Measurements from ENCODE around the gene GPHB5.
"Not testable (repeated sequence)": the region's sequence is repeated elsewhere in the genome, so short reads cannot be mapped to it uniquely, and the experiment has no call there.

Gene GPHB5

GRCh38 chr14:63292805-63293204 is 25.9 kb downstream of the GPHB5 start:
- DNase-seq, result no peak

GRCh38 chr14:63290741-63291430 is 27.8 kb downstream of the GPHB5 start:
- no peak for DNase-seq

- DNase-seq, result no peak
These were observed 29.9 kb downstream of the GPHB5 start for GRCh38 chr14:63288853-63289252.

GRCh38 chr14:63287666-63288483 is 30.9 kb downstream of the GPHB5 start:
- no peak for DNase-seq

- no peak for DNase-seq
These were observed 32.7 kb downstream of the GPHB5 start for GRCh38 chr14:63286071-63286470.

GRCh38 chr14:63283884-63284248 is 34.9 kb downstream of the GPHB5 start:
- DNase-seq, result no peak

- no peak for DNase-seq
These were observed 35.5 kb downstream of the GPHB5 start for GRCh38 chr14:63282997-63283883.

- DNase-seq, result not testable (repeated sequence)
These were observed 38.8 kb downstream of the GPHB5 start for GRCh38 chr14:63279933-63280332.

- no peak for DNase-seq
These were observed 41.0 kb downstream of the GPHB5 start for GRCh38 chr14:63277591-63278183.

- DNase-seq, result peak; percentile 46
These were observed 42.0 kb downstream of the GPHB5 start for GRCh38 chr14:63276492-63277342.

- DNase-seq, result no peak
These were observed 42.7 kb downstream of the GPHB5 start for GRCh38 chr14:63276016-63276415.

- no peak for DNase-seq
These were observed 43.1 kb downstream of the GPHB5 start for GRCh38 chr14:63275611-63276010.

GRCh38 chr14:63273717-63274655 is 44.7 kb downstream of the GPHB5 start:
- DNase-seq, result no peak

GRCh38 chr14:63273129-63273528 is 45.6 kb downstream of the GPHB5 start:
- DNase-seq, result no peak

GRCh38 chr14:63269561-63270225 is 49.0 kb downstream of the GPHB5 start:
- no peak for DNase-seq

GRCh38 chr14:63268771-63269170 is 50.0 kb downstream of the GPHB5 start:
- no peak for DNase-seq

- no peak for DNase-seq
These were observed 51.6 kb downstream of the GPHB5 start for GRCh38 chr14:63267171-63267570.

GRCh38 chr14:63266106-63266505 is 52.6 kb downstream of the GPHB5 start:
- DNase-seq, result no peak

All from hematopoietic multipotent progenitor cell treated with erythropoietin and hydrocortisone succinate and interleukin-3 and kit ligand, for 8 days (in vitro differentiated cells).